Testis (tissue), 2 donors: ENCODE measurements around the gene GRID1.

Experiments used
- CTCF ChIP-seq, 3 experiments: fragments of 450-650 bp in 2 of 3; fragments of 200-600 bp in 1 of 3; sonication (generic) in 1 of 3; IDR thresholded peaks; one replicate each; pipeline ENCODE4 v1.5.1; 2016 to 2019; ENCODE audit warnings: antibody characterized with exemption in 3 of 3, mild to moderate bottlenecking in 2 of 3, moderate library complexity in 1 of 3
- POLR2A ChIP-seq: fragments of 450-650 bp; IDR thresholded peaks from one replicate; pipeline ENCODE4 v1.6.1; 2017; ENCODE audit warnings: antibody characterized with exemption, mild to moderate bottlenecking, moderate library complexity

- no peak for TF ChIP-seq CTCF (IDR thresholded peaks at IDR 0.05)
- TF ChIP-seq POLR2A = no peak
Observed at GRCh38 chr10:86376403-86376802, 9.8 kb upstream of the GRID1 start.
